Measurements from ENCODE around the gene LHB. TPM values are rescaled to one million over a fixed set of nuclear protein-coding genes. Genes with fewer than 3 reads are reported as not detected.
"Not testable (repeated sequence)": the region's sequence is repeated elsewhere in the genome, so short reads cannot be mapped to it uniquely, and the experiment has no call there.

The LHB gene
- total and polyA plus RNA-seq, 2 of the 4 experiments (the other 2 are of a cell fraction): not detected

GRCh38 chr19:49057636-49058234 is 40.8 kb upstream of the LHB start, which contains the start of gene CGB7 (continued):
- no peak for TF ChIP-seq MAZ (IDR thresholded peaks at IDR 0.05; ENCODE audit: borderline replicate concordance, low read depth, low read length)

GRCh38 chr19:49056902-49057596 is 40.2 kb upstream of the LHB start:
- H2AFZ ChIP-seq (replicated peaks; ENCODE audit: low read length, poor library complexity): peak overlapping the region; percentile 95
- peak overlapping the region; percentile 89 for H3K23ac ChIP-seq (ENCODE audit: low read depth, low read length)
- H3K9me1 ChIP-seq (ENCODE audit: insufficient read depth, low read length); H3K18ac ChIP-seq (ENCODE audit: low read depth, low read length); H2BK20ac ChIP-seq (ENCODE audit: low read depth, low read length); H3K4me1 ChIP-seq (ENCODE audit: control insufficient read depth, insufficient read depth, low read length); H3K9ac ChIP-seq (ENCODE audit: low read depth, low read length); DNase-seq; H3K56ac ChIP-seq (ENCODE audit: extremely low read depth, insufficient read depth, low read length); dilution Hi-C loops (cut with HindIII; ENCODE audit: low sequenced_read_pairs, unreplicated experiment); H3K79me1 ChIP-seq (ENCODE audit: low read depth in 1 of 2, low read length in 2 of 2); H2BK15ac ChIP-seq (ENCODE audit: low read depth, low read length); H3K27ac ChIP-seq (ENCODE audit: insufficient read depth, low read length); BruUV-seq (replicated peaks); POLR2A ChIA-PET (ENCODE audit: unreplicated experiment); H3K9me3 ChIP-seq (ENCODE audit: control insufficient read depth, insufficient read depth, low read length); in situ Hi-C loops (cut with MboI; ENCODE audit: low sequenced_read_pairs); H3K36me3 ChIP-seq (ENCODE audit: control insufficient read depth, insufficient read depth, low read length); H3K27me3 ChIP-seq (ENCODE audit: control insufficient read depth, insufficient read depth, low read length); ATAC-seq (ENCODE audit: low read depth); H4K20me1 ChIP-seq (ENCODE audit: insufficient read depth, low read length); H2BK5ac ChIP-seq (ENCODE audit: low read depth, low read length, poor library complexity, severe bottlenecking): not testable (repeated sequence)
- H4K5ac ChIP-seq (ENCODE audit: low read depth, low read length): peak overlapping the region; percentile 17; the same call in 1 of the 2 replicates
- H3K4ac ChIP-seq (ENCODE audit: low read depth, low read length): peak overlapping the region; percentile 16; the same call in 1 of the 2 replicates
- peak overlapping the region; percentile 84 for H3K4me2 ChIP-seq (ENCODE audit: low read depth, low read length)
- H2AK9ac ChIP-seq (replicated peaks; ENCODE audit: low read depth, low read length, poor library complexity): peak overlapping the region; percentile 60
- intact Hi-C loops (cut with micrococcal nuclease): loop anchor here (5.0 kb wide), 1 partner anchor 65 kb away; the partner anchor contains the start of genes GYS1 and RUVBL2
- peak overlapping the region; percentile 62; the same call in 1 of the 2 replicates for H4K91ac ChIP-seq (ENCODE audit: insufficient read depth, low read depth, low read length)
- 0 out of 2 replicates have a peak overlapping the region, but pooled peaks have one; percentile 34 for H2BK120ac ChIP-seq (ENCODE audit: low read depth, low read length)
- peak overlapping the region; percentile 61 for H3K4me3 ChIP-seq (ENCODE audit: insufficient read depth, low read depth, low read length)
- H2AK5ac ChIP-seq (ENCODE audit: low read depth, low read length): peak overlapping the region; percentile 39
- H3K14ac ChIP-seq (replicated peaks; ENCODE audit: low read depth, low read length): peak overlapping the region; percentile 68
- H4K8ac ChIP-seq (ENCODE audit: low read depth in 2 of 2, low read length in 2 of 2): peak overlapping the region in 1 of 2 experiments; percentile 60; a peak in 2 of 4 replicates
- WGBS, 2 experiments (ENCODE audit: extremely low coverage in 2 of 2, insufficient read length in 1 of 2): 16% methylated on average over 6 of the region's 34 CpGs; no CpG with 5 or more reads in 1 of the 2 experiments
- CTCF ChIA-PET: interaction anchor here (0.6 to 0.8 kb wide), 3 partner anchors 18 to 64 kb away, joined by 3 read pairs; partner anchors contain the start of genes GYS1 and RUVBL2

All from IMR-90 (cell line).